GM18511 (cell line): ENCODE results near the gene CTSH.
A peak's percentile ranks its signal among the peaks of the same experiment; 100 is the strongest.

ENCODE experiments used
- ATAC-seq: cut with Tn5 transposase; IDR thresholded peaks from one replicate; pipeline ENCODE4 v1.9.1; 2021; ENCODE audit warnings: mild to moderate bottlenecking, moderate library complexity; ENCODE audit not compliant: unreplicated experiment

The CTSH gene

GRCh38 chr15:78944669-78945407 lies at the start of gene CTSH:
TSS of gene CTSH (minus strand) at chr15:78945046. CDS start at chr15:78944981, 65 bp downstream.
- ATAC-seq = peak; percentile 74

- no peak for ATAC-seq
Measured at GRCh38 chr15:78993931-78994530, 49.2 kb upstream of the CTSH start.

- no peak for ATAC-seq
Measured at GRCh38 chr15:78993257-78993930, 48.5 kb upstream of the CTSH start.

GRCh38 chr15:78992416-78993256 lies 47.8 kb upstream of the CTSH start:
- ATAC-seq = no peak

GRCh38 chr15:78991879-78992278 lies 47.0 kb upstream of the CTSH start:
- ATAC-seq = no peak

GRCh38 chr15:78991476-78991875 lies 46.6 kb upstream of the CTSH start:
- no peak for ATAC-seq

GRCh38 chr15:78990278-78990677 lies 45.4 kb upstream of the CTSH start:
- no peak for ATAC-seq

GRCh38 chr15:78989701-78990240 lies 44.9 kb upstream of the CTSH start:
- ATAC-seq = no peak

- ATAC-seq = peak; percentile 74
Measured at GRCh38 chr15:78988361-78988911, 43.6 kb upstream of the CTSH start.

- no peak for ATAC-seq
Measured at GRCh38 chr15:78987556-78988360, 42.9 kb upstream of the CTSH start.

- no peak for ATAC-seq
Measured at GRCh38 chr15:78985859-78986475, 41.1 kb upstream of the CTSH start.

GRCh38 chr15:78984041-78984440 lies 39.2 kb upstream of the CTSH start:
- ATAC-seq = no peak

- no peak for ATAC-seq
Measured at GRCh38 chr15:78983146-78983918, 38.5 kb upstream of the CTSH start.

GRCh38 chr15:78982736-78983135 lies 37.9 kb upstream of the CTSH start:
- ATAC-seq = no peak

- no peak for ATAC-seq
Measured at GRCh38 chr15:78981532-78982313, 36.9 kb upstream of the CTSH start.

- no peak for ATAC-seq
Measured at GRCh38 chr15:78979456-78980320, 34.8 kb upstream of the CTSH start.
